Measurements from ENCODE around the gene C2orf15. TPM values are rescaled to one million over a fixed set of nuclear protein-coding genes. Genes with fewer than 3 reads are reported as not detected.
A peak's percentile ranks its signal among the peaks of the same experiment; 100 is the strongest.

Gene C2orf15
- total and polyA plus RNA-seq, 4 donors = 0.24 to 0.65 (median 0.29) TPM

GRCh38 chr2:99139003-99139402 lies 2.5 kb upstream of the C2orf15 start:
- Histone ChIP-seq H3K36me3 (ENCODE audit: control insufficient read depth in 4 of 4, insufficient read depth in 3 of 4, low read depth in 1 of 4, low read length in 3 of 4) (no peaks in the 10 kb centered on the region), H3K9me3 (ENCODE audit: control insufficient read depth in 4 of 4, low read length in 3 of 4) (peaks cover 0 to 2% (median 0%) of the 10 kb centered on the region in 4 donors), H3K27me3 (ENCODE audit: control insufficient read depth in 4 of 4, insufficient read depth in 4 of 4, low read length in 3 of 4) (no peaks in the 10 kb centered on the region), H3K9ac (ENCODE audit: low read depth in 1 of 2, low read length in 2 of 2) (no peak overlapping the region), H3K4me3 (ENCODE audit: low read depth in 1 of 3, low read length in 3 of 3) (no peak overlapping the region), H3K27ac (ENCODE audit: low read depth in 1 of 2, low read length in 2 of 2) (no peak overlapping the region), H3K4me1 (ENCODE audit: control insufficient read depth in 4 of 4, insufficient read depth in 4 of 4, low read length in 3 of 4) (peaks cover 1 to 11% (median 6%) of the 10 kb centered on the region in 4 donors)
- WGBS = 98% methylated on average over 4 of the region's 4 CpGs
- TF ChIP-seq, protein P1, sequence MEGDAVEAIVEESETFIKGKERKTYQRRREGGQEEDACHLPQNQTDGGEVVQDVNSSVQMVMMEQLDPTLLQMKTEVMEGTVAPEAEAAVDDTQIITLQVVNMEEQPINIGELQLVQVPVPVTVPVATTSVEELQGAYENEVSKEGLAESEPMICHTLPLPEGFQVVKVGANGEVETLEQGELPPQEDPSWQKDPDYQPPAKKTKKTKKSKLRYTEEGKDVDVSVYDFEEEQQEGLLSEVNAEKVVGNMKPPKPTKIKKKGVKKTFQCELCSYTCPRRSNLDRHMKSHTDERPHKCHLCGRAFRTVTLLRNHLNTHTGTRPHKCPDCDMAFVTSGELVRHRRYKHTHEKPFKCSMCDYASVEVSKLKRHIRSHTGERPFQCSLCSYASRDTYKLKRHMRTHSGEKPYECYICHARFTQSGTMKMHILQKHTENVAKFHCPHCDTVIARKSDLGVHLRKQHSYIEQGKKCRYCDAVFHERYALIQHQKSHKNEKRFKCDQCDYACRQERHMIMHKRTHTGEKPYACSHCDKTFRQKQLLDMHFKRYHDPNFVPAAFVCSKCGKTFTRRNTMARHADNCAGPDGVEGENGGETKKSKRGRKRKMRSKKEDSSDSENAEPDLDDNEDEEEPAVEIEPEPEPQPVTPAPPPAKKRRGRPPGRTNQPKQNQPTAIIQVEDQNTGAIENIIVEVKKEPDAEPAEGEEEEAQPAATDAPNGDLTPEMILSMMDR (IDR thresholded peaks at IDR 0.05; ENCODE audit: low read depth, low read length, missing input control) = no peak
- TF ChIP-seq GABPA (IDR thresholded peaks at IDR 0.05 in 1 of 2, conservative IDR thresholded peaks at IDR 0.05 in 1 of 2) (no peak), FOXA1 (IDR thresholded peaks at IDR 0.05) (no peak), JUND (IDR thresholded peaks at IDR 0.05) (no peak), EGR1 (IDR thresholded peaks at IDR 0.05; ENCODE audit: low read depth in 2 of 2) (no peak), HNF4A (conservative IDR thresholded peaks at IDR 0.05) (no peak), NR2F2 (IDR thresholded peaks at IDR 0.05) (no peak)
- no peak for DNase-seq (ENCODE audit: low spot score)

DNA sequence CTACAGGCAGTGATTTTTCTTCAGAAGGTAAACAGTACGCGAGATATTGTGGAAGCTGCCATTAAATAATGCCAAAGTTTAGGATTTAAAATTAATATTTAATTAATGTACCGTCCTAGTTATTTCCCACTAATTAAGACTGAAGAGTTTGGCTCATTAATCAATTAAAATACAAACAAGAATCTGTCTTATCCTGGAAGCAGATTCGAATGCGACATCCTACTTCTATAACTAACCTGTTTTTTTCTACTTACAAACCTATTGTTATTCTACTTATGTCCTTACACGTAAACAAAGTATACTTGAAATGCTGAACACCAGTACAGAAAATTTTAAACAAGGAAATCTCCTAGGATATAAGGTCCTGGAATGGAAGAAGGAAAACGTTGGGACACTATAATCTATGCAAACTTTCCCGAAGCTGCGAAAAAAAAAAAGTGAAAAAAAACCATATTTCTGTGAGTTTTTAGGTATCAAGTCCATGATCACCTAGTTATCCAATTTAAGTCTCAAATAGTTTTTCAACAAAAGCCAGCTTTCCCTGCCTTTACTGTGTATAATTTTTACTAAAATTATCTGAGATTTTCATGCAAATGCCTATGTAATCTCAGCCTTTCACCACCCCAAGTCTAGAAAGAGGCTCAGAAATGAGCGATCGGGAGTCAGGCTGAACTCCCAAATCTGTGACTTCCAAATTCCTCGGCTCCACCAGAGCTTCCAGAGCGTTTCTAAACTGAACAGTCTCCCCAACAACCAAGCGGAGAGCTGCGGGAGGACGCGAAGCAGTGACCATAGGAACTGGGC lies 1.2 kb upstream of the C2orf15 start:
- Histone ChIP-seq H3K4me3 (ENCODE audit: low read depth in 1 of 3, low read length in 3 of 3) (peak overlapping the region; percentile 73 to 98 (median 81)), H3K4me1 (ENCODE audit: control insufficient read depth in 4 of 4, insufficient read depth in 4 of 4, low read length in 3 of 4) (peaks cover 1 to 11% (median 6%) of the 10 kb centered on the region in 4 donors), H3K9ac (ENCODE audit: low read depth in 1 of 2, low read length in 2 of 2) (peak overlapping the region; percentile 0 to 70), H3K9me3 (ENCODE audit: control insufficient read depth in 4 of 4, low read length in 3 of 4) (no peaks in the 10 kb centered on the region), H3K27me3 (ENCODE audit: control insufficient read depth in 4 of 4, insufficient read depth in 4 of 4, low read length in 3 of 4) (no peaks in the 10 kb centered on the region), H3K27ac (ENCODE audit: low read depth in 1 of 2, low read length in 2 of 2) (peak overlapping the region in 1 of 2 donors; percentile 96), H3K36me3 (ENCODE audit: control insufficient read depth in 4 of 4, insufficient read depth in 3 of 4, low read depth in 1 of 4, low read length in 3 of 4) (no peaks in the 10 kb centered on the region)
- TF ChIP-seq YY1 (IDR thresholded peaks at IDR 0.05) = no peak
- TF ChIP-seq, protein P2, sequence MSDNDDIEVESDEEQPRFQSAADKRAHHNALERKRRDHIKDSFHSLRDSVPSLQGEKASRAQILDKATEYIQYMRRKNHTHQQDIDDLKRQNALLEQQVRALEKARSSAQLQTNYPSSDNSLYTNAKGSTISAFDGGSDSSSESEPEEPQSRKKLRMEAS (IDR thresholded peaks at IDR 0.05) = no peak
- TF ChIP-seq ZBTB33 (IDR thresholded peaks at IDR 0.05) = no peak
- no peak for TF ChIP-seq JUND (IDR thresholded peaks at IDR 0.05)
- WGBS = 21% methylated on average over 17 of the region's 17 CpGs
- no peak for DNase-seq (ENCODE audit: low spot score)

GRCh38 chr2:99140860-99141109 lies 722 bp upstream of the C2orf15 start:
- Histone ChIP-seq H3K9ac (ENCODE audit: low read depth in 1 of 2, low read length in 2 of 2) (peak overlapping the region; percentile 0 to 70), H3K4me1 (ENCODE audit: control insufficient read depth in 4 of 4, insufficient read depth in 4 of 4, low read length in 3 of 4) (peaks cover 1 to 11% (median 6%) of the 10 kb centered on the region in 4 donors), H3K27me3 (ENCODE audit: control insufficient read depth in 4 of 4, insufficient read depth in 4 of 4, low read length in 3 of 4) (no peaks in the 10 kb centered on the region), H3K9me3 (ENCODE audit: control insufficient read depth in 4 of 4, low read length in 3 of 4) (no peaks in the 10 kb centered on the region), H3K27ac (ENCODE audit: low read depth in 1 of 2, low read length in 2 of 2) (peak overlapping the region in 1 of 2 donors; percentile 96), H3K4me3 (ENCODE audit: low read depth in 1 of 3, low read length in 3 of 3) (peak overlapping the region; percentile 73 to 98 (median 81)), H3K36me3 (ENCODE audit: control insufficient read depth in 4 of 4, insufficient read depth in 3 of 4, low read depth in 1 of 4, low read length in 3 of 4) (no peaks in the 10 kb centered on the region)
- WGBS = 0% methylated on average over 21 of the region's 21 CpGs
- no peak for DNase-seq (ENCODE audit: low spot score)
- no peak for TF ChIP-seq RXRA (IDR thresholded peaks at IDR 0.05)
- TF ChIP-seq GABPA (IDR thresholded peaks at IDR 0.05 in 1 of 2, conservative IDR thresholded peaks at IDR 0.05 in 1 of 2) = no peak
- no peak for TF ChIP-seq HNF4G (IDR thresholded peaks at IDR 0.05)
- no peak for TF ChIP-seq REST (IDR thresholded peaks at IDR 0.05)
- TF ChIP-seq SP1 (IDR thresholded peaks at IDR 0.05) = no peak
- TF ChIP-seq, protein P2 (IDR thresholded peaks at IDR 0.05) = no peak
- TF ChIP-seq FOXA1 (IDR thresholded peaks at IDR 0.05) = no peak
- TF ChIP-seq HNF4A (conservative IDR thresholded peaks at IDR 0.05) = no peak
- TF ChIP-seq JUND (IDR thresholded peaks at IDR 0.05) = no peak
- TF ChIP-seq ATF3 (IDR thresholded peaks at IDR 0.05) = no peak
- TF ChIP-seq, protein P1 (IDR thresholded peaks at IDR 0.05; ENCODE audit: low read depth, low read length, missing input control) = no peak
- no peak for TF ChIP-seq TAF1 (conservative IDR thresholded peaks at IDR 0.05)

All from liver (tissue), 9 donors.